ENCODE measurements around the gene NOL12.

The NOL12 gene

DNA sequence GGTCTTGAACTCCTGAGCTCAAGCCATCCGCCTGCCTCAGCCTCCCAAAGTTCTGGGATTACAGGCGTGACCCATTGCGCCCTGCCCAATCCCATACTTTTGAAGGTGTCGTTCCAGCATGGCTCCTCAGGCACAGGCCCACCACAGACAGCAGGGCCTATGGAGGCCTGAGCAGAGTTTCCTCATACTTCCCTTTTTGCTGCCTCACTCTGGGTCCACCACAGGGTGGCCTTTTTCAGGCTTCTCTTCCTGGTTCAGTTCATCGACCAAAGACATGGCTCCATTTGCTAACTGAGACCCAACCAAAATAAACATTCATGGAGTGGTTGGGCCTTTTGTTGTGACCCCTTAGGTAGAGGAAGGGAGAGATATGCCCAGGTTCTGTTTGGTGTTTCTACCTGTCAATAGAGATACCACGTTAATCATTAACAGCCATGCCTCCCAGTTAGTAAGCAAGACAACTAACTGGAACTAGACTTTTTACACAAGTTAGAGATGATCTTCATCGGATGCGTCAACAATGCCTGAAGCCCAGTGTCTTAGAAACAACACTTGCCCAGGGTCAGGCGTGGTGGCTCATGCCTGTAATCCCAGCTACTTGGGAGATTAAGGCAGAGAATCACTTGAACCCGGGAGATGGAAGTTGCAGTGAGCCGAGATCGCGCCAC lies 45.8 kb downstream of the NOL12 start:
- no peak for TF ChIP-seq TAF1 (IDR thresholded peaks at IDR 0.05; ENCODE audit: borderline replicate concordance, low read depth, low read length)
- TF ChIP-seq POLR2AphosphoS5 (IDR thresholded peaks at IDR 0.05; ENCODE audit: low read depth, low read length): no peak
- no peak for TF ChIP-seq POLR2A (IDR thresholded peaks at IDR 0.05; ENCODE audit: low read depth, low read length)
- no peak for DNase-seq (ENCODE audit: insufficient read length)
- FAIRE-seq: no peak

DNA sequence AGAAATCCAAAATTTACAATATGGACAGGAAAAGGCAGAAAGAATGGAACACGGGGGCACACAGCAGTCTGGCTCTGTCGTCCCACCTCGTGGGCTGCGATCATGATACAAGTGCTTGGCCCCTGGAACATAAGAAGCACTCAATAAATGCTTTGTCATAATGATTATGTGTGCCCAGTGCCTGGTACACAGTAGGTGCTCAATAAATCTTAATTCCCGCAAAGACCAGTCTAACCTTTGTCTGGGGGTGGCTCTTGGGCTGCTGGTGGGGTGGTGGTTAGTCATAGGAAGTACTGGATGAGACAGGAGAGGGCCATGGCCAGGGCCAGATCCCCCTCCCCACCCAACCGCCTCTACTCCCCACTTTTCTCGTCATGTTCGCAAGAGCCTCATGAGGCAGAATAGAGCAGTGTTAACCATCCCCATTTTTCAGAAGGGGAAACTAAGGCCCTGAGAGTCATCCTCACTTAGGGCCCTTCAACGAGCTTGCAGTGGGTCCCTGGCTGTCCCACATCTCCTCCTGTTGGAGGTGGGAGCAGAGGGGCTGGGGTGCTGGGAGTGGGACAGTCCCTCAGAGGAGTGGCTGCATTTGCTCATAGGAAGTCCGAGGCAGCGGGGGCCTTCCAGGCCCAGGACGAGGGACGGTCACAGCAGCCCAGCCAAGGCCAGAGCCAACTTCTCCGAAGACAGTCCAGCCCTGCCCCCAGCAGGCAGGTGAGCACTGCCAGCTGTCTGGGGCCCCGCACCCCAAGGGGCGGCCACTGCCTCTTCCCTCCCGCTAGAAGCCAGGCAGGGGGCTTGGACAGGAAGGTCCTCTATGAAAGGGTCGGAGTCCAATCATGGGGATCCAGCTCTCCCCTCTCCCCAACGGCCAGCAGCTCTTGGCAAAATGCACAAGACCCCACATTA lies 46.8 kb downstream of the NOL12 start:
- TF ChIP-seq POLR2AphosphoS5 (IDR thresholded peaks at IDR 0.05; ENCODE audit: low read depth, low read length) (no peak), POLR2A (IDR thresholded peaks at IDR 0.05; ENCODE audit: low read depth, low read length) (no peak), TAF1 (IDR thresholded peaks at IDR 0.05; ENCODE audit: borderline replicate concordance, low read depth, low read length) (no peak)
- FAIRE-seq: no peak
- no peak for DNase-seq (ENCODE audit: insufficient read length)

DNA sequence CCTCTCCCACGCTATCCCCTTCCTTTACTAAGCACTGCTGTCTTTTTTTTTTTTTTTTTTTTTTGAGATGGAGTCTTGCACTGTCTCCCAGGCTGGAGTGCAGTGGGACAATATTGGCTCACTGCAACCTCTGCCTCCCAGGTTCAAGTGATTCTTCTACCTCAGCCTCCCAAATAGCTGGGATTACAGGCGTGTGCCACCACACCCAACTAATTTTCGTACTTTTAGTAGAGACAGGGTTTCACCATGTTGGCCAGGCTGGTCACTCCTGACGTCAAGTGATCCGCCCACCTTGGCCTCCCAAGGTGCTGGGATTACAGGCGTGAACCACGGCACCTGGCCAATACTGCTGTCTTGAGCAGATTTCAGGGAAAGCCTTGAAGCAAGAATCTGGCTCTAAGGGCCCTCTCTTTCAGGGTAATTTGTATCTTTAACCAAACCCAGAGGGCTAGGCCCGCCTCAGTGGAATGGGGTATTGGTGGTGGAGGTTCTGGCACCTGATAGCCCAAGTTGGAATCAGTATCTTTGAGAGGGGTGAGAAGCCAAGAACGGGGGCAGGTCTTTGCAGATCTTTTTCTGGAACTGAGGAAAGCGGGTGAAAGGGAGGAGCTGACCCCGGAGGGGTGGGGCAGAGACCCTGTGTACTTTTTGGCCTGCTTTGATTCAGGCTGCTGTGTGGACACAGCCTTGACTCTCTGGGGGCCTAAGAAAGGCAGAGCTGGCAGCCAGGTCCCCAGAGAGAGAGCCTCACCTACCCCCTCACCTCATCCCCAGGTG lies 47.7 kb downstream of the NOL12 start:
- FAIRE-seq (no peak), DNase-seq (ENCODE audit: insufficient read length) (no peak)
- TF ChIP-seq POLR2A (IDR thresholded peaks at IDR 0.05; ENCODE audit: low read depth, low read length) (no peak), POLR2AphosphoS5 (IDR thresholded peaks at IDR 0.05; ENCODE audit: low read depth, low read length) (no peak), TAF1 (IDR thresholded peaks at IDR 0.05; ENCODE audit: borderline replicate concordance, low read depth, low read length) (no peak)

DNA sequence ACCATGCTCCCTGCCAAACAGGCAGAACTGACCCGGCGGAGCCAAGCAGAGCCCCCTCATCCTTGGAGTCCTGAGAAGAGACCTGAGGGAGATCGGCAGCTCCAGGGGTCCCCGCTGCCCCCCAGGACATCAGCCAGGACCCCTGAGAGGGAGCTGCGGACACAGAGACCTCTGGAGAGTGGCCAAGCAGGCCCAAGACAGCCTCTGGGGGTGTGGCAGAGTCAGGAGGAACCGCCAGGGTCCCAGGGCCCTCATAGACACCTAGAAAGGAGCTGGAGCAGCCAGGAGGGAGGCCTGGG lies 48.2 kb downstream of the NOL12 start:
- no peak for FAIRE-seq
- DNase-seq (ENCODE audit: insufficient read length): no peak
- no peak for TF ChIP-seq POLR2A (IDR thresholded peaks at IDR 0.05; ENCODE audit: low read depth, low read length)
- TF ChIP-seq TAF1 (IDR thresholded peaks at IDR 0.05; ENCODE audit: borderline replicate concordance, low read depth, low read length): no peak
- no peak for TF ChIP-seq POLR2AphosphoS5 (IDR thresholded peaks at IDR 0.05; ENCODE audit: low read depth, low read length)

DNA sequence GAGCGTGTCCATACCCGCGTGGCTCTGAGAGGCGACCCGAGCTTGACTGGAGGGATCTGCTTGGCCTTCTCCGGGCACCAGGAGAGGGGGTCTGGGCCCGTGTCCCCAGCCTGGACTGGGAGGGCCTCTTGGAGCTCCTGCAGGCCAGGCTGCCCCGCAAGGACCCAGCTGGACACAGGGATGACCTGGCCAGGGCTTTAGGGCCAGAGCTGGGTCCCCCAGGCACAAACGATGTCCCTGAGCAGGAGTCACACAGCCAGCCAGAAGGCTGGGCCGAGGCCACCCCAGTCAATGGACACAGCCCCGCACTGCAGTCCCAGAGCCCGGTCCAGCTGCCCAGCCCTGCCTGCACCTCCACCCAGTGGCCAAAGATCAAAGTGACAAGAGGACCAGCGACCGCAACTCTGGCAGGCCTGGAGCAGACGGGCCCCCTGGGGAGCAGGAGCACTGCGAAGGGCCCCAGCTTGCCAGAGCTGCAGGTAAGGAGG lies 48.9 kb downstream of the NOL12 start:
- no peak for DNase-seq (ENCODE audit: insufficient read length)
- TF ChIP-seq POLR2AphosphoS5 (IDR thresholded peaks at IDR 0.05; ENCODE audit: low read depth, low read length) (no peak), TAF1 (IDR thresholded peaks at IDR 0.05; ENCODE audit: borderline replicate concordance, low read depth, low read length) (no peak), POLR2A (IDR thresholded peaks at IDR 0.05; ENCODE audit: low read depth, low read length) (no peak)
- FAIRE-seq: no peak

DNA sequence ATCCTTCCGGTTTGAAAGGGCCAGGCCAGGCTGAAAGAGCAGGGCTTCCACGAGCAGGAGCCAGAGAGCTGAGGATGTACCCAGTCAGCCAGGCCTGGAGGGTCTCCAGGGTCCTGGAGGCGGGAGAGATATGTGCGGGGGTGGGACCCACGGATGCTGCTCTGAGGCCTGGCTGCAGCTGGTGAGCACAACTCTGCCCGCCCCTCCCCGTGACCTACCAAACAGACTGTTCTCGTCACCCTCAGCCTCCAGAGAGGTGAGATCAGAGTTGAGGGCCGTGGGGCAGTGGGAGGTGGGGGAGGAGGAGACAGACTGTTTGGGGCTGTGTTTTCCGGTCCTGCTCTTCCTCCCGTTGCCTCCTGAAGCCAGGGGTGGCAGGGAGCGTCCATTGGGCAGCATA lies 52.9 kb downstream of the NOL12 start:
- TF ChIP-seq TAF1 (IDR thresholded peaks at IDR 0.05; ENCODE audit: borderline replicate concordance, low read depth, low read length) (no peak), POLR2AphosphoS5 (IDR thresholded peaks at IDR 0.05; ENCODE audit: low read depth, low read length) (no peak), POLR2A (IDR thresholded peaks at IDR 0.05; ENCODE audit: low read depth, low read length) (no peak)
- FAIRE-seq: no peak
- DNase-seq (ENCODE audit: insufficient read length): no peak

DNA sequence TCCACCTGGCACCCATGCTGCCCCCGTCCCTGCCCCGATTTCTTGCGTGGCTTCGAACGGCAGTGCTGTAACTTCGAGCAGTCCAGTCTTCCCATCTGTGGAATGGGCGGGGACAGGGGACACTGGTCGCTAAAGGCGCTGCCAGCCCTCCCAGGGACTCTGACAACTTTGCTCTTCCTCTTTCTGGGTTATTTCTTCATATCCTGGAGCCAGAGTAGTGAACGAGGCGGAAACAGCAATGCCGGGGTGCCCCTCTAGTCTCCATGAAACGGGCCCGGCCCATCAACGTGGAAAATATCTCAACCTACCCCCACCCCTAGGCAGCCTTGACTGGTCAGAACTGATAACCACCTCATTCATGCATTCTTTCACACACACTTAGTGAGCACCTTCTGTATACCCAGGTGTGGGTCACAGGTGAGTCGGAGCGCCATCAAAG lies 53.5 kb downstream of the NOL12 start:
- DNase-seq (ENCODE audit: insufficient read length) (no peak), FAIRE-seq (no peak)
- TF ChIP-seq POLR2AphosphoS5 (IDR thresholded peaks at IDR 0.05; ENCODE audit: low read depth, low read length): no peak
- no peak for TF ChIP-seq TAF1 (IDR thresholded peaks at IDR 0.05; ENCODE audit: borderline replicate concordance, low read depth, low read length)
- no peak for TF ChIP-seq POLR2A (IDR thresholded peaks at IDR 0.05; ENCODE audit: low read depth, low read length)

DNA sequence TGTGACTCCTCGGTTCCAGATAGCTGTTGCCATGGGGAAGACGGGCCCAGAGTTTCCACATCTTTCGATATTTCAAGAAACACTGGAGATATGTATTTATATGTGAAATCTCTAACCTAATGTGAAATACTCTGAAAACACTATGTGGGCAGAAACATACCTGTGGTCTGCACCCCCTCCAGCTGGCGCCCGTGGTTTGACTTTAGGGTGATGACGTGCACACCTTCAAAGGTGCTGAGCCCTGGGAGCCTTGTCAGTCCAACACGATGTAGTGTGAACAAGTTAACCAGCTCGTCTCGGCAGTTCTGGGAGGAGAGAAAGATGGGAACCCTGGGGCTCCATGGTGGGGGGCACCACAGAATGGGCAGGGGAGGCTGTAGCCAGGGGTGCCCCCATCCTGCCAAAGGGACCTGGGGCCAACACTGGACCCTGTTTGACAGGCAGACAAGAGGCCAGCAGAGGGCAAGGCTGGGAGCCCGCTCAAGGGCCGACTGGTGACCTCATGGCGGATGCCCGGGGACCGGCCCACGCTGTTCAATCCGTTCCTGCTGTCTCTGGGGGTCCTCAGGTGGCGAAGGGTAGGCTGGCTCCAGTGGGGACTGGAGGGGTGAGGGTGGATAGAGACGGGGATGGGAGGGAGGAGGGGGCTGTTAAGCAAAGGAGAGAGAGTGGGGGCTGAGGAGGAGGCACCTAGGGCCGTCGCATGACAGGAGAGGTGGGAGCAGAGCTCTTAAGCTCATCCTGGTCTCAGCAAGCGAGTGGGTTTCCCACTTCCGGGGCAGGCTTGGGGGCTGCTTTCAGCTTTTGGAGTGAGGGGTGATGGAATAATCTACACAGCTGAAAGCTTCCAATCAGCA lies 54.5 kb downstream of the NOL12 start:
- TF ChIP-seq TAF1 (IDR thresholded peaks at IDR 0.05; ENCODE audit: borderline replicate concordance, low read depth, low read length) (no peak), POLR2A (IDR thresholded peaks at IDR 0.05; ENCODE audit: low read depth, low read length) (no peak), POLR2AphosphoS5 (IDR thresholded peaks at IDR 0.05; ENCODE audit: low read depth, low read length) (no peak)
- FAIRE-seq: no peak
- DNase-seq (ENCODE audit: insufficient read length): no peak

DNA sequence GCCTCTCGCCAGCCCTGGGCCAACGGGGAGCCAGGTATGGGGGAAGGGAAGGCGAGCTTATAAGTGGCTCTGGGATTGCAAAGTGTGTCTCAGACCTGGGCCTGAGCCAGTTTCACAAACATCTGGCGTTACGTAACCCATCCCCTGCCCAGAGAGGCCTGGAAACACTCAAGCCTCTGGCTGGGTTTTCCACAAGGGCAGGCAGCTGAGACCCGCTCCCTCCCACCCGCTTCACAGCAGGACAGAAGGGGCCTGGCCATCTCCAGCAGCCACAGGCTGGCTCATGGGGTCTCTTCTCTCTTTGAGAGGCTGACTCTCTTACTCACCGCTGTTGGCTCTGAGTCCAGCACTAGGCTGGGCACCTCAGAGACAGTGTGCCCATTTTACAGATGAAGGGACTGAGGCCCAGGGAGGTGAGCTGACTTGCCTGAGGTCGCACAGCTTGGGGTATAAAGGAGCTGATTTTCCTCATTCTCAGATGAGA lies 55.2 kb downstream of the NOL12 start:
- no peak for TF ChIP-seq TAF1 (IDR thresholded peaks at IDR 0.05; ENCODE audit: borderline replicate concordance, low read depth, low read length)
- no peak for TF ChIP-seq POLR2AphosphoS5 (IDR thresholded peaks at IDR 0.05; ENCODE audit: low read depth, low read length)
- TF ChIP-seq POLR2A (IDR thresholded peaks at IDR 0.05; ENCODE audit: low read depth, low read length): no peak
- FAIRE-seq (no peak), DNase-seq (ENCODE audit: insufficient read length) (no peak)

DNA sequence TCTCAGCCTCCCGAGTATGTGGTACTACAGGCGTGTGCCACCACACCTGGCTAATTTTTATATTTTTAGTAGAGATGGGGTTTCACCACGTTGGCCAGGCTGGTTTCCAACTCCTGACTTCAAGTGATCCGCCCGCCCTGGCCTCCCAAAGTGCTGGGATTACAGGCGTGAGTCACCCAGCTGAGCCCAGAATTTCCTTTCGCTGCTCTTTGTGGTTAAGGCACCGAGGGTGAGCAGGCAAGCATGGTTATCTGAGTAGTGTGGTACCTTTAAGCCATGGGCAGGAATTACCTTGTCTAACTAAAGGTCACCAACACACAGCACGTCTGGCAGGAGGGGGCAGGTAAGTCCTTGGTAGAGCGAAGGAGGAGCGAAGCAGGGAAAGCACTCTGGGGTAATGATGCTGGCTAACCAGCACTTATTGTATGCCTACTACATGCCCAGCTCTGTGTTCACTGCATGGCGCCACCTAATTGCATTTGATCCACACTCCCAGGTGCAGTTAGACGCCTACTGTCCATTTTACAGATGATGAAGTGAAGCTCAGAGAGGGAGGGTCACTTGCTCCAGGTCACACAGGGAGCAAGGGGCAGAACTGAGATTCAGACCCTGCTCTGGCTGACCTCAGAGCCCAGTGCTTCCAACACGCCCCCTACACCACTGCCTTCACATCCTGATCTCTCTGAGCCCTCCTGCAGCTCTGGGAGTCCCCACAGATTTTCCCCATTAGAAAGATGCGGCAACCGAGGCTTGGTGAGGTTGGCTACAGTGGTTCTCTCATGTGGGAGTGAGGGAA lies 56.4 kb downstream of the NOL12 start:
- DNase-seq (ENCODE audit: insufficient read length): no peak
- no peak for TF ChIP-seq POLR2A (IDR thresholded peaks at IDR 0.05; ENCODE audit: low read depth, low read length)
- TF ChIP-seq POLR2AphosphoS5 (IDR thresholded peaks at IDR 0.05; ENCODE audit: low read depth, low read length): no peak
- TF ChIP-seq TAF1 (IDR thresholded peaks at IDR 0.05; ENCODE audit: borderline replicate concordance, low read depth, low read length): no peak
- no peak for FAIRE-seq
